Activated T-cell treated with anti-CD3 and anti-CD28 coated beads, Interleukin-2, amount 50 U/mL, for 1 hour (primary cell): ENCODE data around the gene CAPNS2.

Source experiments
- DNase-seq: peaks from one replicate; pipeline ENCODE4 v3.0.0-alpha.2; 2020

The CAPNS2 gene

GRCh38 chr16:55566432-55567175, at the start of gene CAPNS2:
CAPNS2 (plus strand) TSS chr16:55566684; CDS start chr16:55566757, 73 bp downstream.
- no peak for DNase-seq

GRCh38 chr16:55521792-55522191, 44.7 kb upstream of the CAPNS2 start:
- DNase-seq: no peak

GRCh38 chr16:55526441-55526840, 40.0 kb upstream of the CAPNS2 start:
- no peak for DNase-seq

- DNase-seq: no peak
These were observed 38.6 kb upstream of the CAPNS2 start for GRCh38 chr16:55527885-55528284.

GRCh38 chr16:55529018-55529417, 37.5 kb upstream of the CAPNS2 start:
- no peak for DNase-seq

GRCh38 chr16:55530316-55530856, 36.1 kb upstream of the CAPNS2 start:
- no peak for DNase-seq

GRCh38 chr16:55532227-55532626, 34.3 kb upstream of the CAPNS2 start:
- no peak for DNase-seq

- DNase-seq: no peak
These were observed 31.7 kb upstream of the CAPNS2 start for GRCh38 chr16:55534756-55535155.

- no peak for DNase-seq
These were observed 27.4 kb upstream of the CAPNS2 start for GRCh38 chr16:55539049-55539448.

- no peak for DNase-seq
These were observed 27.0 kb upstream of the CAPNS2 start for GRCh38 chr16:55539488-55539887.

- DNase-seq: no peak
These were observed 26.3 kb upstream of the CAPNS2 start for GRCh38 chr16:55540221-55540620.

GRCh38 chr16:55542459-55543082, 23.9 kb upstream of the CAPNS2 start:
- DNase-seq: no peak

GRCh38 chr16:55543472-55543871, 23.0 kb upstream of the CAPNS2 start:
- DNase-seq: no peak

- DNase-seq: no peak
These were observed 13.9 kb upstream of the CAPNS2 start for GRCh38 chr16:55552621-55553020.

GRCh38 chr16:55555436-55555835, 11.0 kb upstream of the CAPNS2 start:
- DNase-seq: no peak

- DNase-seq: no peak
These were observed 9.3 kb upstream of the CAPNS2 start for GRCh38 chr16:55557186-55557585.

GRCh38 chr16:55559233-55559632, 7.3 kb upstream of the CAPNS2 start:
- DNase-seq: no peak

GRCh38 chr16:55559933-55560516, 6.5 kb upstream of the CAPNS2 start:
- no peak for DNase-seq

- DNase-seq: no peak
These were observed 5.1 kb upstream of the CAPNS2 start for GRCh38 chr16:55561319-55561848.

- no peak for DNase-seq
These were observed 3.5 kb upstream of the CAPNS2 start for GRCh38 chr16:55562936-55563335.

GRCh38 chr16:55563797-55564196, 2.7 kb upstream of the CAPNS2 start:
- DNase-seq: no peak

GRCh38 chr16:55565086-55565485, 1.4 kb upstream of the CAPNS2 start:
- DNase-seq: no peak

GRCh38 chr16:55567382-55567781, 898 bp downstream of the CAPNS2 start:
- no peak for DNase-seq

- no peak for DNase-seq
These were observed 1.7 kb downstream of the CAPNS2 start for GRCh38 chr16:55568207-55568606.
